MM.1S (cell line): ENCODE measurements around the gene SOHLH2.

Experiments
- DNase-seq: peaks from one replicate; pipeline ENCODE4 v3.0.0-alpha.2; 2015
- H2AFZ ChIP-seq: fragments of 300-600 bp; sonication (generic); 2 replicates; pipeline ENCODE4 v1.6.0; 2016; ENCODE audit warnings: antibody characterized with exemption, low read length
- H3F3A ChIP-seq: fragments of 300-600 bp; sonication (generic); 2 replicates; pipeline ENCODE4 v1.6.1; 2016; ENCODE audit warnings: mild to moderate bottlenecking, antibody characterized with exemption, low read length, moderate library complexity, mixed read lengths; ENCODE audit not compliant: insufficient read depth
- H3K27ac ChIP-seq: fragments of 300-600 bp; sonication (generic); 2 replicates; pipeline ENCODE4 v1.5.1; 2016; ENCODE audit warnings: mild to moderate bottlenecking, low read length
- H3K27me3 ChIP-seq: fragments of 300-600 bp; sonication (generic); replicated peaks from 2 replicates; pipeline ENCODE4 v1.6.0; 2016; ENCODE audit warnings: low read length; ENCODE audit not compliant: insufficient read depth
- H3K36me3 ChIP-seq: fragments of 300-600 bp; sonication (generic); replicated peaks from 2 replicates; pipeline ENCODE4 v1.6.1; 2016; ENCODE audit warnings: mild to moderate bottlenecking, low read length, mixed read lengths; ENCODE audit not compliant: insufficient read depth
- H3K4me1 ChIP-seq: fragments of 300-600 bp; sonication (generic); 2 replicates; pipeline ENCODE4 v1.6.1; 2016; ENCODE audit warnings: low read length, mixed read lengths
- H3K4me2 ChIP-seq: fragments of 300-600 bp; sonication (generic); 2 replicates; pipeline ENCODE4 v1.6.0; 2016; ENCODE audit warnings: low read depth, low read length
- H3K4me3 ChIP-seq: fragments of 300-600 bp; sonication (generic); 2 replicates; pipeline ENCODE4 v1.5.1; 2016; ENCODE audit warnings: low read length, mixed read lengths
- H3K79me2 ChIP-seq: fragments of 300-600 bp; sonication (generic); 2 replicates; pipeline ENCODE4 v1.6.1; 2016; ENCODE audit warnings: mixed run types, low read length, mixed read lengths
- H3K9ac ChIP-seq: fragments of 300-600 bp; sonication (generic); 2 replicates; pipeline ENCODE4 v1.6.1; 2016; ENCODE audit warnings: low read length, mixed read lengths
- H3K9me2 ChIP-seq: fragments of 300-600 bp; sonication (generic); replicated peaks from 2 replicates; pipeline ENCODE4 v1.6.1; 2016; ENCODE audit warnings: mild to moderate bottlenecking, low read length, mixed read lengths; ENCODE audit not compliant: insufficient read depth
- H3K9me3 ChIP-seq: fragments of 300-600 bp; sonication (generic); replicated peaks from 2 replicates; pipeline ENCODE4 v1.6.1; 2016; ENCODE audit warnings: mild to moderate bottlenecking, low read length, mixed read lengths; ENCODE audit not compliant: insufficient read depth
- H4K20me1 ChIP-seq: fragments of 300-600 bp; sonication (generic); 2 replicates; pipeline ENCODE4 v1.6.1; 2016; ENCODE audit warnings: mild to moderate bottlenecking, low read length, moderate library complexity, mixed read lengths; ENCODE audit not compliant: insufficient read depth
- EZH2 ChIP-seq: fragments of 300-600 bp; sonication (generic); optimal IDR thresholded peaks from 2 replicates; pipeline ENCODE3; 2017; ENCODE audit warnings: low read depth, mild to moderate bottlenecking, antibody characterized with exemption, low read length, mixed read lengths
- EZH2phosphoT487 ChIP-seq: fragments of 300-600 bp; sonication (generic); IDR thresholded peaks from 2 replicates; pipeline ENCODE4 v1.6.1; 2018; ENCODE audit warnings: antibody characterized with exemption, low read length
- TF ChIP-seq, protein P1 (sequence below): fragments of 300-600 bp; sonication (generic); IDR thresholded peaks from 2 replicates; pipeline ENCODE4 v1.5.1; 2016; ENCODE audit warnings: antibody characterized with exemption, low read length, mixed read lengths

SOHLH2 gene

DNA sequence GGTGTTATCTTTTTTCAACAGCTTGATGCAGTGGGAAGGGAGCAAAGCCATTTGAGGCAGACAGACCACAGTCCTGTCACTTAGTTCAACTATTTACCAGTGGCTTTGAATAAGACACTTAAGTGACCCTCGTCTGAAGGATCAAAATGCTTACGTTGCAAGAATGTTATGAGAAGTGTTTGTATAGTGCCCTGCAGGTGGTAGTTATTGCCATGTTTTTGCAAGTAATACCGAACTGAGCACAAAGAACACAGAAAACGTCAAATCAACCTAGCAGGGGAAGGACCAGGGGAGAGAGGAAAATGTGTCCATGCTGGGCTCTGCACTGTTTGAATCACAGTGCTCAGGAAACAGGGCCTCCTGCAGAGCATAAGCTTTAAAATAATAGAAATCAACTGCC, 2.8 kb downstream of the SOHLH2 start:
- H3K79me2 ChIP-seq = no peaks in the 10 kb centered on the region
- no peak overlapping the region for H2AFZ ChIP-seq
- no peaks in the 10 kb centered on the region for H3K9me2 ChIP-seq
- no peak overlapping the region for H3K4me3 ChIP-seq
- no peak overlapping the region for H3K4me2 ChIP-seq
- no peaks in the 10 kb centered on the region for H3K27me3 ChIP-seq
- no peaks in the 10 kb centered on the region for H3K36me3 ChIP-seq
- no peak for DNase-seq
- H3F3A ChIP-seq = no peaks in the 10 kb centered on the region
- H3K9ac ChIP-seq = no peak overlapping the region
- peaks cover 2% of the 10 kb centered on the region for H3K4me1 ChIP-seq
- no peaks in the 10 kb centered on the region for H4K20me1 ChIP-seq
- no peak overlapping the region for H3K27ac ChIP-seq
- H3K9me3 ChIP-seq = no peaks in the 10 kb centered on the region
- no peak for TF ChIP-seq EZH2
- TF ChIP-seq EZH2phosphoT487 = no peak
- TF ChIP-seq, protein P1, sequence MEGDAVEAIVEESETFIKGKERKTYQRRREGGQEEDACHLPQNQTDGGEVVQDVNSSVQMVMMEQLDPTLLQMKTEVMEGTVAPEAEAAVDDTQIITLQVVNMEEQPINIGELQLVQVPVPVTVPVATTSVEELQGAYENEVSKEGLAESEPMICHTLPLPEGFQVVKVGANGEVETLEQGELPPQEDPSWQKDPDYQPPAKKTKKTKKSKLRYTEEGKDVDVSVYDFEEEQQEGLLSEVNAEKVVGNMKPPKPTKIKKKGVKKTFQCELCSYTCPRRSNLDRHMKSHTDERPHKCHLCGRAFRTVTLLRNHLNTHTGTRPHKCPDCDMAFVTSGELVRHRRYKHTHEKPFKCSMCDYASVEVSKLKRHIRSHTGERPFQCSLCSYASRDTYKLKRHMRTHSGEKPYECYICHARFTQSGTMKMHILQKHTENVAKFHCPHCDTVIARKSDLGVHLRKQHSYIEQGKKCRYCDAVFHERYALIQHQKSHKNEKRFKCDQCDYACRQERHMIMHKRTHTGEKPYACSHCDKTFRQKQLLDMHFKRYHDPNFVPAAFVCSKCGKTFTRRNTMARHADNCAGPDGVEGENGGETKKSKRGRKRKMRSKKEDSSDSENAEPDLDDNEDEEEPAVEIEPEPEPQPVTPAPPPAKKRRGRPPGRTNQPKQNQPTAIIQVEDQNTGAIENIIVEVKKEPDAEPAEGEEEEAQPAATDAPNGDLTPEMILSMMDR = no peak

DNA sequence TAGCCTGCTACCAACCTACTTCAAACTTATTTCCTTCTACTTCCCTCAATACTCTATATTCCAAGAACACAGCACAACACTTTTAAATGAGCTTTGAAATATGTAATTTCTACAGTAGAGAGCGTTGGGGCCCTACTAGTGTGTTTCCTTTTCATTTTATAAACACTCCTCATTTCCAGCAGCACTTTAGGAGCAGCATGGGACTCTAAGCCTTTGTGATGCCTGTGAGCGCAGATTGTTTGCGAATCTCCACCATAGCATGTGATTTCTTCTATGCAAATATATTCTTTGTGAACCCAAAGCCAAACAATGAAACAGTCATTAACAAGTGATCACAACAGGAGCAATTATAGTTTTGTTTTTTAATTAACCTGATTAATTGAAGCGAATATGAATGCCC, 3.6 kb downstream of the SOHLH2 start:
- Histone ChIP-seq H3K27ac (no peak overlapping the region), H3K9ac (no peak overlapping the region), H3K36me3 (no peaks in the 10 kb centered on the region), H3K9me2 (no peaks in the 10 kb centered on the region), H3K27me3 (no peaks in the 10 kb centered on the region), H2AFZ (no peak overlapping the region), H3F3A (no peaks in the 10 kb centered on the region), H3K4me3 (no peak overlapping the region), H3K4me1 (no peaks in the 10 kb centered on the region), H4K20me1 (no peaks in the 10 kb centered on the region), H3K4me2 (no peak overlapping the region), H3K79me2 (no peaks in the 10 kb centered on the region), H3K9me3 (no peaks in the 10 kb centered on the region)
- TF ChIP-seq, protein P1 = no peak
- no peak for DNase-seq

DNA sequence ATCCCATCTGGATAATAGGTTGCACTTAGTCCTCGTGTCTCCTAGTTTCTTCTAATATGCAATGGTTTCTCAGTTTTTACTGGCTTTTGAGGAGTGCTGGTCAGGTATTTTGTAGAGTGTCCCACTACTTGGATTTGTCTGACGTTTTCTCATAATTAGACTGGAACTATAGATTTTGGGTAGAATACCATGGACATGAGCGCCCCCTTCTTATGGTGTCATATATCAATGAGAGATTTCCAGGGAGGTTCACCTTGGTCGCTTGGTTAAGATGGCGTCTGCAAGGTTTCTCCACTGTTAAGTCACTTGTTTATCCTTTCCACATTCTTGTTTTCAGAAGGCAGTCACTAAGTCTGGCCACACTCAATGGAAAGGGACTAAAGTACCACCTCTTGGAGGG, 6.7 kb downstream of the SOHLH2 start:
- H3K79me2 ChIP-seq = no peaks in the 10 kb centered on the region
- no peak overlapping the region for H3K9ac ChIP-seq
- H3K27ac ChIP-seq = no peak overlapping the region
- H4K20me1 ChIP-seq = no peaks in the 10 kb centered on the region
- no peaks in the 10 kb centered on the region for H3K9me2 ChIP-seq
- H3K27me3 ChIP-seq = no peaks in the 10 kb centered on the region
- no peak overlapping the region for H3K4me3 ChIP-seq
- no peaks in the 10 kb centered on the region for H3K4me1 ChIP-seq
- H3K4me2 ChIP-seq = no peak overlapping the region
- no peaks in the 10 kb centered on the region for H3K9me3 ChIP-seq
- H3K36me3 ChIP-seq = no peaks in the 10 kb centered on the region
- H2AFZ ChIP-seq = no peak overlapping the region
- no peaks in the 10 kb centered on the region for H3F3A ChIP-seq
- DNase-seq = no peak
- TF ChIP-seq EZH2 (no peak), EZH2phosphoT487 (no peak)
- TF ChIP-seq, protein P1 = no peak
